Measurements from ENCODE around the gene SDK2.

DNA sequence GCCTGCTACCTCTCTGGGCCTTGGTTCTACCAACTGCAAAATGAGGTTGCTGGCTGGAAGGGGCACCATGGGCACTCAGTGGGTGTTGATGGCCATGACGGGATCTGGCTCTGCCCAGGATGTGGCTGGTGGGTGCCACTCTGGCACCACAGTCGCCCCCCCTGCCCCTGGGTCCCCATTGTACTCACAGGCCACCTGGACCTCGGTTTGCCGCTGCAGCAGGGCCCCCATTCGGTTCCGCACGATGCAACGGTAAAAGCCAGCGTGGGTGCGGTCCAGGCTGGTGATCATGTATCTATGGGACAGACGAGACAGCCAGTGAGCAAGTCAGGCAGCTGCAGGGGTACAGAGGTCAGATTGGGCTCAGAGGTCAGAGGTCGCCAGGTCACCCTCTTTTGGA is 172.3 kb downstream of the SDK2 start:
- no peak for TF ChIP-seq EZH2 (IDR thresholded peaks at IDR 0.05; ENCODE audit: borderline replicate concordance, low read depth, low read length, poor library complexity, severe bottlenecking)
- TF ChIP-seq, protein P1, sequence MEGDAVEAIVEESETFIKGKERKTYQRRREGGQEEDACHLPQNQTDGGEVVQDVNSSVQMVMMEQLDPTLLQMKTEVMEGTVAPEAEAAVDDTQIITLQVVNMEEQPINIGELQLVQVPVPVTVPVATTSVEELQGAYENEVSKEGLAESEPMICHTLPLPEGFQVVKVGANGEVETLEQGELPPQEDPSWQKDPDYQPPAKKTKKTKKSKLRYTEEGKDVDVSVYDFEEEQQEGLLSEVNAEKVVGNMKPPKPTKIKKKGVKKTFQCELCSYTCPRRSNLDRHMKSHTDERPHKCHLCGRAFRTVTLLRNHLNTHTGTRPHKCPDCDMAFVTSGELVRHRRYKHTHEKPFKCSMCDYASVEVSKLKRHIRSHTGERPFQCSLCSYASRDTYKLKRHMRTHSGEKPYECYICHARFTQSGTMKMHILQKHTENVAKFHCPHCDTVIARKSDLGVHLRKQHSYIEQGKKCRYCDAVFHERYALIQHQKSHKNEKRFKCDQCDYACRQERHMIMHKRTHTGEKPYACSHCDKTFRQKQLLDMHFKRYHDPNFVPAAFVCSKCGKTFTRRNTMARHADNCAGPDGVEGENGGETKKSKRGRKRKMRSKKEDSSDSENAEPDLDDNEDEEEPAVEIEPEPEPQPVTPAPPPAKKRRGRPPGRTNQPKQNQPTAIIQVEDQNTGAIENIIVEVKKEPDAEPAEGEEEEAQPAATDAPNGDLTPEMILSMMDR (conservative IDR thresholded peaks at IDR 0.05; ENCODE audit: low read depth, low read length), result no peak
